WTC11 (cell line): ENCODE data around the gene EEF2. TPM values are rescaled to one million over a fixed set of nuclear protein-coding genes. Genes with fewer than 3 reads are reported as not detected.

Experiments
- ATAC-seq: fragments of 200-7000 bp; cut with Tn5 transposase; 2 replicates; pipeline ENCODE4 v1.10.0; 2021; ENCODE audit warnings: mild to moderate bottlenecking, moderate library complexity
- CTCF ChIA-PET: fragments of 300-600 bp; sonication (Branson Sonifier 250); formaldehyde crosslinking; loops from one replicate; lab custom pipeline; 2021; ENCODE audit warnings: antibody characterized with exemption; lab: Charles Lee
- POLR2A ChIA-PET: fragments of 350-600 bp; sonication (Branson Sonifier 250); formaldehyde crosslinking; loops from one replicate; lab custom pipeline; 2021; ENCODE audit warnings: antibody characterized with exemption; lab: Charles Lee
- DNase-seq: peaks from one replicate; pipeline ENCODE4 v3.0.0; 2021; ENCODE audit warnings: low spot score
- H3K27ac Mint-ChIP-seq: 2 replicates; pipeline ENCODE4 v1.8.0; 2021; ENCODE audit warnings: mixed read lengths
- H3K27me3 Mint-ChIP-seq: 2 replicates; pipeline ENCODE4 v1.8.0; 2021; ENCODE audit warnings: low read depth, mild to moderate bottlenecking, moderate library complexity, mixed read lengths
- H3K36me3 Mint-ChIP-seq: 2 replicates; pipeline ENCODE4 v1.8.0; 2021; ENCODE audit warnings: mixed read lengths
- H3K4me1 Mint-ChIP-seq: 2 replicates; pipeline ENCODE4 v1.8.0; 2022; ENCODE audit warnings: mixed read lengths
- H3K4me3 Mint-ChIP-seq: 2 replicates; pipeline ENCODE4 v1.8.0; 2021; ENCODE audit warnings: mild to moderate bottlenecking, moderate library complexity, mixed read lengths
- H3K9me3 Mint-ChIP-seq: 2 replicates; pipeline ENCODE4 v1.8.0; 2021; ENCODE audit warnings: mixed read lengths
- AR ChIP-seq: fragments of 250-450 bp; sonication (Bioruptor Pico); IDR thresholded peaks from 2 replicates; pipeline ENCODE4 v1.9.0; 2021; ENCODE audit warnings: mild to moderate bottlenecking
- CTCF ChIP-seq: fragments of 200-600 bp; IDR thresholded peaks from 2 replicates; pipeline ENCODE4 v1.8.0; 2022; ENCODE audit warnings: antibody characterized with exemption
- E2F4 ChIP-seq: sonication (generic); formaldehyde crosslinking; IDR thresholded peaks from 2 replicates; pipeline ENCODE4 v1.8.1; 2022; ENCODE audit warnings: low read depth, mild to moderate bottlenecking, moderate library complexity, missing genetic modification reagents, borderline replicate concordance
- ELF4 ChIP-seq: sonication (generic); formaldehyde crosslinking; IDR thresholded peaks from 2 replicates; pipeline ENCODE4 v1.8.1; 2022; ENCODE audit warnings: low read depth, mild to moderate bottlenecking, moderate library complexity, missing genetic modification reagents
- EMX1 ChIP-seq: fragments of 250-450 bp; sonication (Bioruptor Pico); IDR thresholded peaks from 2 replicates; pipeline ENCODE4 v1.8.0; 2021; ENCODE audit warnings: mild to moderate bottlenecking
- ETV6 ChIP-seq: sonication (generic); formaldehyde crosslinking; IDR thresholded peaks from 2 replicates; pipeline ENCODE4 v1.8.1; 2022; ENCODE audit warnings: mild to moderate bottlenecking, missing genetic modification reagents
- MLX ChIP-seq: sonication (generic); formaldehyde crosslinking; IDR thresholded peaks from 2 replicates; pipeline ENCODE4 v1.8.1; 2023; ENCODE audit warnings: mild to moderate bottlenecking, missing genetic modification reagents, moderate library complexity
- NFYB ChIP-seq: sonication (generic); formaldehyde crosslinking; conservative IDR thresholded peaks from 2 replicates; pipeline ENCODE4 v1.8.0; 2022; ENCODE audit warnings: low read depth, missing genetic modification reagents
- NR2C2 ChIP-seq: sonication (generic); formaldehyde crosslinking; IDR thresholded peaks from 2 replicates; pipeline ENCODE4 v1.8.0; 2022; ENCODE audit warnings: mild to moderate bottlenecking, missing genetic modification reagents
- NR3C1 ChIP-seq: sonication (generic); formaldehyde crosslinking; conservative IDR thresholded peaks from 2 replicates; pipeline ENCODE4 v1.8.1; 2023; ENCODE audit warnings: low read depth, mild to moderate bottlenecking, missing genetic modification reagents
- SMAD3 ChIP-seq: sonication (generic); formaldehyde crosslinking; IDR thresholded peaks from 2 replicates; pipeline ENCODE4 v1.8.0; 2022; ENCODE audit warnings: missing genetic modification reagents, mild to moderate bottlenecking, borderline replicate concordance
- SOX15 ChIP-seq: fragments of 250-450 bp; sonication (Bioruptor Pico); IDR thresholded peaks from 2 replicates; pipeline ENCODE4 v1.9.0; 2021; ENCODE audit warnings: mild to moderate bottlenecking
- TEAD1 ChIP-seq: sonication (generic); formaldehyde crosslinking; IDR thresholded peaks from 2 replicates; pipeline ENCODE4 v1.8.0; 2022; ENCODE audit warnings: mild to moderate bottlenecking, missing genetic modification reagents
- TEAD4 ChIP-seq: sonication (generic); formaldehyde crosslinking; IDR thresholded peaks from 2 replicates; pipeline ENCODE4 v1.8.0; 2022; ENCODE audit warnings: mild to moderate bottlenecking, missing genetic modification reagents
- USF2 ChIP-seq: sonication (generic); formaldehyde crosslinking; IDR thresholded peaks from 2 replicates; pipeline ENCODE4 v1.8.1; 2023; ENCODE audit warnings: mild to moderate bottlenecking, missing genetic modification reagents, moderate library complexity
- ZMAT4 ChIP-seq: fragments of 250-450 bp; sonication (Bioruptor Pico); IDR thresholded peaks from 2 replicates; pipeline ENCODE4 v1.9.0; 2021; ENCODE audit warnings: mild to moderate bottlenecking
- ZNF281 ChIP-seq: sonication (generic); formaldehyde crosslinking; IDR thresholded peaks from 2 replicates; pipeline ENCODE4 v1.8.0; 2023; ENCODE audit warnings: mild to moderate bottlenecking, missing genetic modification reagents
- ZNF423 ChIP-seq: fragments of 250-450 bp; sonication (Bioruptor Pico); IDR thresholded peaks from 2 replicates; pipeline ENCODE4 v2.1.2; 2022; ENCODE audit warnings: mild to moderate bottlenecking, moderate library complexity
- ZSCAN18 ChIP-seq: fragments of 250-450 bp; sonication (Bioruptor Pico); IDR thresholded peaks from 2 replicates; pipeline ENCODE4 v2.1.2; 2022; ENCODE audit warnings: mild to moderate bottlenecking, moderate library complexity
- total RNA-seq: library from RNA; stranded (reverse); gene quantifications from 3 replicates; pipeline ENCODE4 v1.2.3, GENCODE V29; 2021

The EEF2 gene
- total RNA-seq, 1 experiment from 2014 or later: 3,572 TPM

GRCh38 chr19:4027146-4027545 lies 41.9 kb upstream of the EEF2 start (continued):
- TF ChIP-seq ZNF281 (CRISPR knock-in tag) (no peak), NFYB (CRISPR knock-in tag) (no peak), USF2 (CRISPR knock-in tag) (no peak)

GRCh38 chr19:4025317-4025716 lies 40.1 kb upstream of the EEF2 start:
- CTCF ChIA-PET: interaction anchor here (0.6 kb wide), 1 partner anchor 104 kb away, joined by 3 read pairs; no protein-coding TSS in a partner anchor
- H3K4me1 Mint-ChIP-seq: no peaks in the 10 kb centered on the region
- no peak overlapping the region for H3K27ac Mint-ChIP-seq
- no peak for DNase-seq
- H3K9me3 Mint-ChIP-seq: no peaks in the 10 kb centered on the region
- H3K4me3 Mint-ChIP-seq: no peak overlapping the region
- POLR2A ChIA-PET: no interaction called here
- no peak for TF ChIP-seq SOX15 (CRISPR knock-in tag)
- TF ChIP-seq NR2C2 (CRISPR knock-in tag): no peak
- TF ChIP-seq AR: no peak
- TF ChIP-seq CTCF: no peak
- no peak for TF ChIP-seq TEAD4 (CRISPR knock-in tag)
- no peak for TF ChIP-seq NR3C1 (CRISPR knock-in tag)
- TF ChIP-seq SMAD3 (CRISPR knock-in tag): no peak
- TF ChIP-seq TEAD1 (CRISPR knock-in tag): no peak
- TF ChIP-seq ZNF423 (CRISPR knock-in tag): no peak
- TF ChIP-seq ELF4 (CRISPR knock-in tag): no peak
- TF ChIP-seq MLX (CRISPR knock-in tag): no peak
- TF ChIP-seq ZMAT4 (CRISPR knock-in tag): no peak
- TF ChIP-seq ETV6 (CRISPR knock-in tag): no peak
- no peak for TF ChIP-seq E2F4 (CRISPR knock-in tag)
- no peak for TF ChIP-seq EMX1 (CRISPR knock-in tag)
- TF ChIP-seq ZSCAN18: no peak
- TF ChIP-seq, all 79 proteins: peak for 0
- ATAC-seq: no peak
- peaks cover 29% of the 10 kb centered on the region for H3K36me3 Mint-ChIP-seq
- H3K27me3 Mint-ChIP-seq: no peaks in the 10 kb centered on the region
